Uterus (tissue), 2 donors: ENCODE measurements around the gene OR13G1.

Source experiments
- POLR2A ChIP-seq, 2 donors: fragments of 450-650 bp; IDR thresholded peaks; one replicate each; pipeline ENCODE4 v1.6.1; 2016; ENCODE audit warnings: antibody characterized with exemption in 2 of 2, mild to moderate bottlenecking in 1 of 2, moderate library complexity in 1 of 2
- TF ChIP-seq, protein P1 (sequence below), 4 experiments: fragments of 200-600 bp in 2 of 4; fragments of 450-650 bp in 2 of 4; sonication (generic) in 2 of 4; IDR thresholded peaks; one replicate each; pipeline ENCODE4 v1.5.1; 2016 to 2019; ENCODE audit warnings: antibody characterized with exemption in 4 of 4, mild to moderate bottlenecking in 2 of 4, moderate library complexity in 1 of 4

- TF ChIP-seq, protein P1, sequence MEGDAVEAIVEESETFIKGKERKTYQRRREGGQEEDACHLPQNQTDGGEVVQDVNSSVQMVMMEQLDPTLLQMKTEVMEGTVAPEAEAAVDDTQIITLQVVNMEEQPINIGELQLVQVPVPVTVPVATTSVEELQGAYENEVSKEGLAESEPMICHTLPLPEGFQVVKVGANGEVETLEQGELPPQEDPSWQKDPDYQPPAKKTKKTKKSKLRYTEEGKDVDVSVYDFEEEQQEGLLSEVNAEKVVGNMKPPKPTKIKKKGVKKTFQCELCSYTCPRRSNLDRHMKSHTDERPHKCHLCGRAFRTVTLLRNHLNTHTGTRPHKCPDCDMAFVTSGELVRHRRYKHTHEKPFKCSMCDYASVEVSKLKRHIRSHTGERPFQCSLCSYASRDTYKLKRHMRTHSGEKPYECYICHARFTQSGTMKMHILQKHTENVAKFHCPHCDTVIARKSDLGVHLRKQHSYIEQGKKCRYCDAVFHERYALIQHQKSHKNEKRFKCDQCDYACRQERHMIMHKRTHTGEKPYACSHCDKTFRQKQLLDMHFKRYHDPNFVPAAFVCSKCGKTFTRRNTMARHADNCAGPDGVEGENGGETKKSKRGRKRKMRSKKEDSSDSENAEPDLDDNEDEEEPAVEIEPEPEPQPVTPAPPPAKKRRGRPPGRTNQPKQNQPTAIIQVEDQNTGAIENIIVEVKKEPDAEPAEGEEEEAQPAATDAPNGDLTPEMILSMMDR (IDR thresholded peaks at IDR 0.05): no peak
- TF ChIP-seq POLR2A (IDR thresholded peaks at IDR 0.05): no peak
Observed at GRCh38 chr1:247701338-247701737, 21.8 kb upstream of the OR13G1 start.
